GM21423 (cell line): ENCODE measurements around the gene DPYSL4.
"Not testable (repeated sequence)": the region's sequence is repeated elsewhere in the genome, so short reads cannot be mapped to it uniquely, and the experiment has no call there.

Experiments
- ATAC-seq: cut with Tn5 transposase; IDR thresholded peaks from one replicate; pipeline ENCODE4 v1.9.1; 2021; ENCODE audit warnings: mild to moderate bottlenecking, moderate library complexity; ENCODE audit not compliant: unreplicated experiment

Gene DPYSL4

DNA sequence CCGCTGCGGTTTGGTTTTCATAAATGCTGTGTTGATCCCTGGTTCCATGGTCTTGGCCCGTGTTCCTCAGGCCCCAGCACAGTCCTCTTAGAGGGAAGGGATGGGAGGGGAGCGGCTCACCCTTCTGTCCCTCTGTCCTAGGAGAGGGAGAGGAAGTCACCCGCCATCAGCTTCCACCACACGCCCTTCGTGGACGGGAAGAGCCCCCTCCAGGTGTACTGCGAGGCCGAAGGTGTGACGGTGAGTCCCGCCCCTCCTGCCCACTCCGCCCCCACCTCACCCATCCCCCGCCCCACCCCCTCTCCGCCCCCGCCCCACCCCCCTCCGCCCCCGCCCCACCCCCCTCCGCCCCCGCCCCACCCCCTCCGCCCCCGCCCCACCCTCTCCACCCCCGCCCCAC lies 37.5 kb upstream of the DPYSL4 start:
- no peak for ATAC-seq

GRCh38 chr10:132149917-132150316 lies 36.8 kb upstream of the DPYSL4 start:
- no peak for ATAC-seq

GRCh38 chr10:132150777-132151176 lies 36.0 kb upstream of the DPYSL4 start:
- no peak for ATAC-seq

GRCh38 chr10:132151286-132151950 lies 35.3 kb upstream of the DPYSL4 start:
- ATAC-seq: no peak

GRCh38 chr10:132151951-132152505 lies 34.7 kb upstream of the DPYSL4 start:
- no peak for ATAC-seq

- ATAC-seq: no peak
Observed at GRCh38 chr10:132152896-132153580, 33.7 kb upstream of the DPYSL4 start.

- no peak for ATAC-seq
Observed at GRCh38 chr10:132153616-132154217, 33.0 kb upstream of the DPYSL4 start.

DNA sequence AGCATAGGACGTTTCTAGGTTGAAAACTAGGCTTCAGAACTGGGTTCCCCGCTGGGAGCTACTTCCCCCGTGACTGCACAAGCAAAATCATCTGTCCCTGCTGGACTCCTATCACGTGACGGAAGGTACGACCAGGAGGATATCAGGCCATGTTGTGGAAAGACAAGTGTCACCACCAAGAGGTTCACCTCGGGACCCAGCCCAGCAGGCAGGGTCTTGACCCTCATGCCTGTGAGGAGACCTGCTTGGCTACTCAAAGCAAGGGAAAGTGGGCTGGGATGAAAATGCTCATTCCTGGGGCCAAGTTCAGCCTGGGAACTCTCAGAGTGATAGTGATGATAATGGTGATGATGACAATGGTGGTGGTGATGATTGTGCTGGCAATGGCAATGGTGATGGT lies 32.3 kb upstream of the DPYSL4 start:
- no peak for ATAC-seq

DNA sequence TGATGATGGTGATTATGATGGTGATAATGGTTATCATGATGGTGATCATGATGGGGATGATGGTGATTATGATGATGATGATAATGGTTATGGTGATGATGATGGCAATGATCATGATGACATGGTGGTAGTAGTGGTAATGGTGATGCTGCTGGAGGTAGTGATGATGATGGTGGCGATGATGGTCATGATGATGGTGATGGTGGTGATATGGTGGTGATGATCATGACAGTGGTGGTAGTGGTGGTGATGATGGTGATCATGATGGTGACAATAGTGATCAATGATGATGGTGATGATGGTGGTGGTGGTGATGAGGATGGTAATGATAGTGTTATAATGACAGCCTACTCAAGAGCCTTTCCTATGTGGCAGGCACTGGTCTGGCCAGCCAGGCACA lies 31.8 kb upstream of the DPYSL4 start:
- ATAC-seq: no peak

DNA sequence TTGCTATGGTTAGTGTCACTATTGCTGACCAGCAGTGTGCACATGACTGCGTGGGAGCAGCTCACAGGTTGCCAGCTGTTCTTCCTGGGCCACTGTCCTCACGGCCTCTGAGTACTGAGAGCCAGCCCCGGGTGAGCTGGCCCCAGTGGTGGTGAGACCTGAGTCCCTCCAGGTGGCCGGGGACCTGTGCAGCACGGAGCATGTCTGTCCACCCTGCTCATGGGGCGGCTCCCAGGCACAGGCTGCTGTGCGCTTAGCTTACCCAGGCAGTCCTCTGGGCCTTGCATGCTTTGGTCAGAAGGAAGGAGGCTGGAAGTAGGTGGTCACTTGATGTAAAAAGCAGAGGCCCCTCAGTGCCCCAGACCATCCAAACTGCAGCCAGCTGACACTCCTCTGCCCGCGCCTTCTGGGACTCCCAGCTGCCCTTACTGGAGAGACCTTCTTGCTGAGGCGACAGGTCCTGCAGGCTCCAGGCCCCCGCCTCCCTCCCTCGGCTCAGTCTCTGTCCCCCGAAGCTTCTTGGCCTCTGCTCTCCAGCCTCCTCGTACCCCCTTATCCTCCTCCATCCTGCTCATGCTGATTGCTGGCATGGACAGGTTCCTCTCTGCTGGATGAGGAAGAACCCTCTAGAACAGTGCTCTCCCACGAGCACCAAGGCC lies 30.9 kb upstream of the DPYSL4 start:
- ATAC-seq: no peak

GRCh38 chr10:132156382-132156781 lies 30.4 kb upstream of the DPYSL4 start:
- ATAC-seq: no peak

- no peak for ATAC-seq
Observed at GRCh38 chr10:132157101-132157500, 29.6 kb upstream of the DPYSL4 start.

DNA sequence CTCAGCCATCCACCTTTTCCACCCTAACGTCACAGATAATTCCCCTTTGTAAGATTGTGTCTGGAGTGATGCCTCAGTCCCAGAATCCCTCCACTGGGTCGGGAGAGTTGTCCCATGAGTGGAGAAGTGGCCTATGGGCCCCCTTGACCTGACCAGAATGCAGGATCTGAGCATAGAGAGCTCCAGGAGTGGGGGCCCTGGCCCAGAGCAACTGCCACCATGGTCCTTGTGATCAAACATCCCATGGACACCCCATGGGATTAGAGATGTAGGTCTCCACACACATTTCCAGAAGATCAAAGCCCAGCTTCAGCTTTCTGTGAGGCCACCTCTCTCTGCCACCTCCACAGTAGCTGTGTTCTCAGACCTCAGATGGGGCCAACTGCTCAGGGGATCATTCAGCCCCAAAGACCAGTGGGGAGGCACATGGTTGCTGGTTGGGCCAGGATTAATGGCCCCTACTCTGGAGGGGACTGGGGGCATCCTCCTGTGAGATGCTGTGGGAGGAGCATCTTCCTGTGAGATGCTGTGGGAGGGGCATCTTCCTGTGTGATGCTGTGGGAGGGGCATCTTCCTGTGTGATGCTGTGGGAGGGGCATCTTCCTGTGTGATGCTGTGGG lies 28.5 kb upstream of the DPYSL4 start:
- no peak for ATAC-seq

DNA sequence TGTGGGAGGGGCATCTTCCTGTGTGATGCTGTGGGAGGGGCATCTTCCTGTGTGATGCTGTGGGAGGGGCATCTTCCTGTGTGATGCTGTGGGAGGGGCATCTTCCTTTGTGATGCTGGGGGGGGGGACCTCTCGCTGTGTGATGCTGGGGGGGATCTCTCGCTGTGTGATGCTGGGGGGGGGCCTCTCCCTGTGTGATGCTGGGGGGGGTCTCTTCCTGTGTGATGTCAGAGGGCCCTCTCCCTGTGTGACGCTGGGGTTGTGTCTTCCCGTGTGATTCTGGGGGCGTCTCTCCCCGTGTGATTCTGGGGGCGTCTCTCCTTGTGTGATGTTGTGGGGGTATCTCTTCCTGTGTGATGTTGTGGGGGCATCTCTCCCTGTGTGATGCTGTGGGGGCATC lies 27.9 kb upstream of the DPYSL4 start:
- no peak for ATAC-seq

GRCh38 chr10:132159302-132160230 lies 27.2 kb upstream of the DPYSL4 start:
- ATAC-seq: not testable (repeated sequence)

GRCh38 chr10:132160231-132160630 lies 26.5 kb upstream of the DPYSL4 start:
- ATAC-seq: not testable (repeated sequence)

DNA sequence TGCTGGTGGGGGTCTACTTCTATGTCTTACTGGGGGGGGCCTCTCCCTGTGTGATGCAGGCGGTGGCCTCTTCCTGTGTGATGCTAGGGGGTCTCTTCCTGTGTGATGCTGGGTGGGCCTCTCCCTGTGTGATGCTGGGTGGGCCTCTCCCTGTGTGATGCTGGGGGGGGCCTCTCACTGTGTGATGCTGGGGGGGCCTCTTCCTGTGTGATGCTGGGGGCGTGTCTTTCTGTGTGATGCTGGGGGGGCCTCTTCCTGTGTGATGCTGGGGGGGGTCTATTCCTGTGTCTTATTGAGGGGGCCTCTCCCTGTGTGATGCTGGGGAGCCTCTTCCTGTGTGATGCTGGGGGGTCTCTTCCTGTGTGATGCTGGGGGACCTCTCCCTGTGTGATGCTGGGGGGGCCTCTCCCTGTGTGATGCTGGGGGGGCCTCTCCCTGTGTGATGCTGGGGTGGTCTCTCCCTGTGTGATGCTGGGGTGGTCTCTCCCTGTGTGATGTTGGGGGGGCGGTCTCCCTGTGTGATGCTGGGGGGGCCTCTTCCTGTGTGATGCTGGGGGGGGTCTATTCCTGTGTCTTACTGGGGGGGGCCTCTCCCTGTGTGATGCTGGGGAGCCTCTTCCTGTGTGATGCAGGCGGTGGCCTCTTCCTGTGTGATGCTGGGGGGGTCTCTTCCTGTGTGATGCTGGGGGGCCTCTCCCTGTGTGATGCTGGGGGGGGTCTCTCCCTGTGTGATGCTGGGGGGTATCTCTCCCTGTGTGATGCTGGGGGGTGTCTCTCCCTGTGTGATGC lies 25.7 kb upstream of the DPYSL4 start:
- not testable (repeated sequence) for ATAC-seq

DNA sequence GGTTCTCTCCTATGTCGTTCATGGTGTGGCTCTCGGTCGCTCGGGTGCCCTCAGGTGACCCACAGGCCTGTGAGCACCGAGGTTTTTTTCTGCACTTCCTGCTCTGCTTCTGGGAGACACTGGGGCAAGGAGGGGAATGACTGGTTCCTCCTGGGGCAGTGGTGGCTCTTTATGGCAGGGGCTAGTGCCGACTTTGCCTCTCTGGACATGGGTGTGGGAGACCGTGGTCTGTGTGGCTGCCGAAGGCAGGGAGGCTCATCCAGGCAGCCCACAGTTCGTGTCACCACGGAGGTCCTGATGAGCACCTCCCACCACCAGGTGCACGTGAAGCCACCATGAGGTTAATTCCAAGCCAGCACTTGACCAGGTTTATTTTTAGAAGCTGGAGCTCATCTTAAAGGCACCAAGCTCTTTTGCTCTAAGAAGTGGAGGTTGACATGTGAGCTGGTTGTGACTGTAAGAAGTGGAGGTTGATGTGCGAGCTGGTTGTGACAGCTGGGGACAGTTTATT lies 24.7 kb upstream of the DPYSL4 start:
- peak; percentile 45 for ATAC-seq
